Measurements from ENCODE around the gene SLFN12. TPM values are rescaled to one million over a fixed set of nuclear protein-coding genes. Genes with fewer than 3 reads are reported as not detected.
A peak's percentile ranks its signal among the peaks of the same experiment; 100 is the strongest.

SLFN12 gene
- total and polyA plus RNA-seq, 10 of the 15 experiments (the other 5 are each of a cell fraction or from before 2014, with no cell fraction given), result 8.7 to 18.5 (median 13.4) TPM

- TF ChIP-seq MXI1 (IDR thresholded peaks at IDR 0.05; ENCODE audit: low read depth, low read length), result no peak
- TF ChIP-seq ZNF622 (IDR thresholded peaks at IDR 0.05), result no peak
- TF ChIP-seq, protein P1, sequence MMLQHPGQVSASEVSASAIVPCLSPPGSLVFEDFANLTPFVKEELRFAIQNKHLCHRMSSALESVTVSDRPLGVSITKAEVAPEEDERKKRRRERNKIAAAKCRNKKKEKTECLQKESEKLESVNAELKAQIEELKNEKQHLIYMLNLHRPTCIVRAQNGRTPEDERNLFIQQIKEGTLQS (IDR thresholded peaks at IDR 0.05; ENCODE audit: borderline replicate concordance, extremely low read depth, low read depth, low read length), result no peak
- TF ChIP-seq RAD21 (IDR thresholded peaks at IDR 0.05; ENCODE audit: insufficient read depth, low read depth, low read length), result no peak
- no peak for TF ChIP-seq CBX3 (IDR thresholded peaks at IDR 0.05; ENCODE audit: borderline replicate concordance, low read depth)
- TF ChIP-seq POU2F2 (IDR thresholded peaks at IDR 0.05; ENCODE audit: borderline replicate concordance, low read depth, low read length), result peak; percentile 30; the same call in 2 of the 3 replicates
- TF ChIP-seq KAT2A (conservative IDR thresholded peaks at IDR 0.05; ENCODE audit: control insufficient read depth, low read depth, low read length), result no peak
- no peak for TF ChIP-seq HCFC1 (IDR thresholded peaks at IDR 0.05; ENCODE audit: low read length)
- no peak for TF ChIP-seq ZSCAN29 (IDR thresholded peaks at IDR 0.05)
- peak; percentile 75; the same call in 1 of the 2 replicates for TF ChIP-seq ZBTB40 (IDR thresholded peaks at IDR 0.05; ENCODE audit: borderline replicate concordance)
- TF ChIP-seq, protein P2, sequence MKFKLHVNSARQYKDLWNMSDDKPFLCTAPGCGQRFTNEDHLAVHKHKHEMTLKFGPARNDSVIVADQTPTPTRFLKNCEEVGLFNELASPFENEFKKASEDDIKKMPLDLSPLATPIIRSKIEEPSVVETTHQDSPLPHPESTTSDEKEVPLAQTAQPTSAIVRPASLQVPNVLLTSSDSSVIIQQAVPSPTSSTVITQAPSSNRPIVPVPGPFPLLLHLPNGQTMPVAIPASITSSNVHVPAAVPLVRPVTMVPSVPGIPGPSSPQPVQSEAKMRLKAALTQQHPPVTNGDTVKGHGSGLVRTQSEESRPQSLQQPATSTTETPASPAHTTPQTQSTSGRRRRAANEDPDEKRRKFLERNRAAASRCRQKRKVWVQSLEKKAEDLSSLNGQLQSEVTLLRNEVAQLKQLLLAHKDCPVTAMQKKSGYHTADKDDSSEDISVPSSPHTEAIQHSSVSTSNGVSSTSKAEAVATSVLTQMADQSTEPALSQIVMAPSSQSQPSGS (IDR thresholded peaks at IDR 0.05; ENCODE audit: low read length), result peak; percentile 19; the same call in 1 of the 2 replicates
- TF ChIP-seq SMAD5 (IDR thresholded peaks at IDR 0.05; ENCODE audit: low read depth), result peak; percentile 75; the same call in 1 of the 2 replicates
- TF ChIP-seq PRDM15 (CRISPR knock-in tag; IDR thresholded peaks at IDR 0.05), result no peak
- TF ChIP-seq FOS (IDR thresholded peaks at IDR 0.05; ENCODE audit: borderline replicate concordance, extremely low read depth, insufficient read length), result no peak
- 0 out of 2 replicates have a peak, but pooled peaks have one; percentile 27 for TF ChIP-seq CREB1 (IDR thresholded peaks at IDR 0.05; ENCODE audit: low read depth)
- TF ChIP-seq MYC (IDR thresholded peaks at IDR 0.05; ENCODE audit: insufficient read depth, insufficient read length, insufficient replicate concordance, low read length, severe bottlenecking), result no peak
- TF ChIP-seq HDAC6 (IDR thresholded peaks at IDR 0.05; ENCODE audit: unreplicated experiment), result no peak
- no peak for TF ChIP-seq ZZZ3 (IDR thresholded peaks at IDR 0.05; ENCODE audit: control insufficient read depth, insufficient read length, low read depth)
These were observed 16.1 kb upstream of the SLFN12 start, which contains the start of gene SLFN13 (continued) for GRCh38 chr17:35448214-35448898.
